Measurements from ENCODE around the gene TMEM269. TPM values are rescaled to one million over a fixed set of nuclear protein-coding genes. Genes with fewer than 3 reads are reported as not detected.

Gene TMEM269
- total and polyA plus RNA-seq, 9 of the 15 experiments (the other 6 are each of a cell fraction or from before 2014, with no cell fraction given) = 0.09 to 0.49 (median 0.21) TPM

- Histone ChIP-seq H3K4me2 (ENCODE audit: insufficient read depth, low read length) (no peak overlapping the region), H3K9me1 (ENCODE audit: control insufficient read depth, insufficient read depth, low read length) (peaks cover 5% of the 10 kb centered on the region), H2AFZ (ENCODE audit: low read depth, low read length) (no peak overlapping the region), H4K20me1 (replicated peaks; ENCODE audit: control insufficient read depth, insufficient read depth, low read length) (peaks cover 5% of the 10 kb centered on the region; the same call in 1 of the 2 replicates), H3K4me1 (replicated peaks in 1 of 2; ENCODE audit: control insufficient read depth in 2 of 2, insufficient read depth in 2 of 2, low read length in 2 of 2) (peaks cover 0 to 45% of the 10 kb centered on the region in 2 experiments; a peak in 3 of 5 replicates), H3K36me3 (ENCODE audit: control insufficient read depth, insufficient read depth, low read length) (no peaks in the 10 kb centered on the region), H3K79me2 (ENCODE audit: control insufficient read depth, insufficient read depth, low read length) (no peaks in the 10 kb centered on the region), H3K27me3 (ENCODE audit: control insufficient read depth in 2 of 2, insufficient read depth in 2 of 2, low read length in 2 of 2) (peaks cover 4 to 40% of the 10 kb centered on the region in 2 experiments; a peak in 4 of 5 replicates), H3K27ac (ENCODE audit: extremely low read depth, low read depth, low read length) (no peak overlapping the region), H3K9me3 (replicated peaks; ENCODE audit: control insufficient read depth, insufficient read depth, low read depth, low read length) (no peaks in the 10 kb centered on the region), H3K9ac (ENCODE audit: insufficient read depth in 1 of 2, low read depth in 2 of 2, low read length in 2 of 2) (no peak overlapping the region), H3K4me3 (no peak overlapping the region)
- in situ Hi-C loops (cut with MboI) (loop anchor here (25.0 kb wide), 1 partner anchor 151 kb away; no protein-coding TSS in a partner anchor), intact Hi-C loops (cut with micrococcal nuclease) (loop anchor here (10.0 kb wide), 2 partner anchors 394 to 594 kb away; no protein-coding TSS in a partner anchor)
- POLR2A ChIA-PET = interaction anchor here (0.6 kb wide), 2 partner anchors 80 to 170 kb away, joined by 3 read pairs; partner anchors contain the start of gene PPIH
- FAIRE-seq (no peak), DNase-seq (ENCODE audit: extremely low read depth in 1 of 4, low spot score in 3 of 4) (no peak), ATAC-seq (no peak)
- CTCF ChIA-PET (ENCODE audit: low intra/inter-chr PET ratio) = no interaction called here
- 3% methylated on average over 8 of the region's 8 CpGs for WGBS (ENCODE audit: insufficient coverage, low coverage, missing lambda C conversion rate)
- no TSS peak for BruUV-seq (replicated peaks)
- TF ChIP-seq ZNF707 (CRISPR knock-in tag; conservative IDR thresholded peaks at IDR 0.05) (no peak), ZNF408 (CRISPR knock-in tag; IDR thresholded peaks at IDR 0.05; ENCODE audit: low read depth) (no peak), CGGBP1 (CRISPR knock-in tag; IDR thresholded peaks at IDR 0.05) (no peak), DPF2 (IDR thresholded peaks at IDR 0.05) (no peak), DMBX1 (CRISPR knock-in tag; IDR thresholded peaks at IDR 0.05; ENCODE audit: borderline replicate concordance) (no peak)
Observed at GRCh38 chr1:42738678-42739226, 46.0 kb upstream of the TMEM269 start.
